GM23338 (cell line): ENCODE data around the gene CKS1B. TPM values are rescaled to one million over a fixed set of nuclear protein-coding genes. Genes with fewer than 3 reads are reported as not detected.

Experiments
- ATAC-seq: fragments of 200-7000 bp; cut with Tn5 transposase; 3 replicates; pipeline ENCODE4 v1.9.1; 2020
- DNase-seq: peaks from one replicate; pipeline ENCODE4 v3.0.0-alpha.2; 2015; ENCODE audit warnings: low spot score
- H2AFZ ChIP-seq: fragments of 200-600 bp; sonication (generic); 2 replicates; pipeline ENCODE4 v1.8.0; 2016; ENCODE audit warnings: antibody characterized with exemption, mild to moderate bottlenecking, moderate library complexity
- H3F3A ChIP-seq: fragments of 200-600 bp; sonication (generic); replicated peaks from 2 replicates; pipeline ENCODE4 v1.8.0; 2017; ENCODE audit warnings: antibody characterized with exemption, mixed run types, low read depth
- H3K27ac ChIP-seq: fragments of 200-600 bp; sonication (generic); 2 replicates; pipeline ENCODE4 v1.6.1; 2016; ENCODE audit warnings: low read depth
- H3K27me3 ChIP-seq: fragments of 200-600 bp; sonication (generic); 2 replicates; pipeline ENCODE4 v1.8.0; 2016; ENCODE audit warnings: mild to moderate bottlenecking, mixed run types, moderate library complexity; ENCODE audit not compliant: insufficient read depth
- H3K36me3 ChIP-seq: fragments of 200-600 bp; sonication (generic); 2 replicates; pipeline ENCODE4 v1.8.0; 2016; ENCODE audit warnings: mild to moderate bottlenecking; ENCODE audit not compliant: insufficient read depth
- H3K4me1 ChIP-seq: fragments of 200-600 bp; sonication (generic); 2 replicates; pipeline ENCODE4 v1.8.0; 2016; ENCODE audit warnings: mild to moderate bottlenecking, moderate library complexity; ENCODE audit not compliant: insufficient read depth
- H3K4me2 ChIP-seq: fragments of 200-600 bp; sonication (generic); 2 replicates; pipeline ENCODE4 v1.7.1; 2017; ENCODE audit warnings: mixed run types
- H3K4me3 ChIP-seq: fragments of 200-600 bp; sonication (generic); 2 replicates; pipeline ENCODE4 v1.6.1; 2016; ENCODE audit warnings: mixed run types
- H3K79me2 ChIP-seq: fragments of 200-600 bp; sonication (generic); replicated peaks from 2 replicates; pipeline ENCODE4 v1.8.0; 2017; ENCODE audit warnings: mild to moderate bottlenecking; ENCODE audit not compliant: insufficient read depth
- H3K9me2 ChIP-seq: fragments of 200-600 bp; sonication (generic); 2 replicates; pipeline ENCODE4 v1.8.0; 2017; ENCODE audit not compliant: insufficient read depth
- H4K20me1 ChIP-seq: fragments of 200-600 bp; sonication (generic); replicated peaks from 2 replicates; pipeline ENCODE4 v1.8.0; 2017; ENCODE audit warnings: mild to moderate bottlenecking; ENCODE audit not compliant: insufficient read depth
- H3K27ac Mint-ChIP-seq: 2 replicates; pipeline ENCODE4 v1.8.0; 2020; ENCODE audit warnings: inconsistent platforms, mild to moderate bottlenecking, moderate library complexity, mixed read lengths
- H3K27me3 Mint-ChIP-seq: 3 replicates; pipeline ENCODE4 v1.8.0; 2022; ENCODE audit warnings: low read depth, mild to moderate bottlenecking, moderate library complexity, mixed read lengths, inconsistent platforms; ENCODE audit not compliant: insufficient read depth, poor library complexity
- H3K36me3 Mint-ChIP-seq: 3 replicates; pipeline ENCODE4 v1.8.0; 2021; ENCODE audit warnings: low read depth, mild to moderate bottlenecking, inconsistent platforms, moderate library complexity, mixed read lengths
- H3K4me1 Mint-ChIP-seq: 3 replicates; pipeline ENCODE4 v1.8.0; 2020; ENCODE audit warnings: mild to moderate bottlenecking, inconsistent platforms, mixed read lengths
- H3K4me3 Mint-ChIP-seq: 3 replicates; pipeline ENCODE4 v1.8.0; 2021; ENCODE audit warnings: moderate library complexity, mild to moderate bottlenecking, inconsistent platforms, mixed read lengths
- H3K9me3 Mint-ChIP-seq: 3 replicates; pipeline ENCODE4 v1.8.0; 2020; ENCODE audit warnings: moderate library complexity, mild to moderate bottlenecking, inconsistent platforms, mixed read lengths
- CREB1 ChIP-seq: fragments of 250-450 bp; sonication (Bioruptor Pico); IDR thresholded peaks from 2 replicates; pipeline ENCODE4 v1.5.0; 2020; ENCODE audit warnings: low read depth, mild to moderate bottlenecking, moderate library complexity
- JUNB ChIP-seq: IDR thresholded peaks from one replicate; pipeline ENCODE4 v1.6.1; 2016; ENCODE audit warnings: antibody characterized with exemption; ENCODE audit not compliant: unreplicated experiment
- POLR2AphosphoS5 ChIP-seq: IDR thresholded peaks from 2 replicates; pipeline ENCODE4 v1.6.1; 2016; ENCODE audit warnings: antibody characterized with exemption, low read depth
- ZNF114 ChIP-seq: fragments of 250-450 bp; sonication (Bioruptor Pico); IDR thresholded peaks from 2 replicates; pipeline ENCODE4 v1.5.0; 2020; ENCODE audit warnings: mild to moderate bottlenecking, moderate library complexity
- ZNF331 ChIP-seq: fragments of 250-450 bp; sonication (Bioruptor Pico); IDR thresholded peaks from 2 replicates; pipeline ENCODE4 v1.5.0; 2020; ENCODE audit warnings: low read depth, mild to moderate bottlenecking, moderate library complexity
- polyA plus RNA-seq: library from polyadenylated mRNA; unstranded; fragments of >200 nt; fragmentation: Nextera tagmentation; extraction: Ambion mirVana; gene quantifications from 2 replicates; pipeline ENCODE4 v1.2.1, GENCODE V29; 2016
- total RNA-seq: library from RNA; depleted of rRNA; stranded (reverse); fragments of >200 nt; shearing (Covaris generic); gene quantifications from 2 replicates; pipeline ENCODE4 v1.2.3, GENCODE V29; 2014
- TF ChIP-seq, protein P1 (sequence below): fragments of 250-450 bp; sonication (Bioruptor Pico); IDR thresholded peaks from 2 replicates; pipeline ENCODE4 v1.5.0; 2020; ENCODE audit warnings: mild to moderate bottlenecking, moderate library complexity

CKS1B gene
- total and polyA plus RNA-seq, 2 experiments from 2014 or later = 296 to 617 TPM

GRCh38 chr1:155000411-155000725 lies 25.9 kb downstream of the CKS1B start:
- peaks cover 16% of the 10 kb centered on the region for H3K4me1 ChIP-seq
- peak overlapping the region; percentile 96 for H3K27ac ChIP-seq
- H4K20me1 ChIP-seq = no peaks in the 10 kb centered on the region
- H2AFZ ChIP-seq = no peak overlapping the region
- H3K36me3 ChIP-seq = no peaks in the 10 kb centered on the region
- peaks cover 16% of the 10 kb centered on the region for H3K79me2 ChIP-seq
- no peaks in the 10 kb centered on the region for H3K27me3 ChIP-seq
- H3K9me3 Mint-ChIP-seq = no peaks in the 10 kb centered on the region
- no peaks in the 10 kb centered on the region for H3K36me3 Mint-ChIP-seq
- H3K4me1 Mint-ChIP-seq = peaks cover 25% of the 10 kb centered on the region
- H3K4me3 ChIP-seq = peak overlapping the region; percentile 90
- no peaks in the 10 kb centered on the region for H3K9me2 ChIP-seq
- ATAC-seq (no peak), DNase-seq (no peak)
- H3K4me3 Mint-ChIP-seq = peak overlapping the region; percentile 90
- peak overlapping the region; percentile 90 for H3K4me2 ChIP-seq
- H3F3A ChIP-seq = peaks cover 16% of the 10 kb centered on the region
- H3K27me3 Mint-ChIP-seq = peaks cover 21% of the 10 kb centered on the region
- peak overlapping the region; percentile 99 for H3K27ac Mint-ChIP-seq
- TF ChIP-seq ZNF331 (CRISPR knock-in tag) (no peak), ZNF114 (no peak), JUNB (no peak)
- TF ChIP-seq, protein P1, sequence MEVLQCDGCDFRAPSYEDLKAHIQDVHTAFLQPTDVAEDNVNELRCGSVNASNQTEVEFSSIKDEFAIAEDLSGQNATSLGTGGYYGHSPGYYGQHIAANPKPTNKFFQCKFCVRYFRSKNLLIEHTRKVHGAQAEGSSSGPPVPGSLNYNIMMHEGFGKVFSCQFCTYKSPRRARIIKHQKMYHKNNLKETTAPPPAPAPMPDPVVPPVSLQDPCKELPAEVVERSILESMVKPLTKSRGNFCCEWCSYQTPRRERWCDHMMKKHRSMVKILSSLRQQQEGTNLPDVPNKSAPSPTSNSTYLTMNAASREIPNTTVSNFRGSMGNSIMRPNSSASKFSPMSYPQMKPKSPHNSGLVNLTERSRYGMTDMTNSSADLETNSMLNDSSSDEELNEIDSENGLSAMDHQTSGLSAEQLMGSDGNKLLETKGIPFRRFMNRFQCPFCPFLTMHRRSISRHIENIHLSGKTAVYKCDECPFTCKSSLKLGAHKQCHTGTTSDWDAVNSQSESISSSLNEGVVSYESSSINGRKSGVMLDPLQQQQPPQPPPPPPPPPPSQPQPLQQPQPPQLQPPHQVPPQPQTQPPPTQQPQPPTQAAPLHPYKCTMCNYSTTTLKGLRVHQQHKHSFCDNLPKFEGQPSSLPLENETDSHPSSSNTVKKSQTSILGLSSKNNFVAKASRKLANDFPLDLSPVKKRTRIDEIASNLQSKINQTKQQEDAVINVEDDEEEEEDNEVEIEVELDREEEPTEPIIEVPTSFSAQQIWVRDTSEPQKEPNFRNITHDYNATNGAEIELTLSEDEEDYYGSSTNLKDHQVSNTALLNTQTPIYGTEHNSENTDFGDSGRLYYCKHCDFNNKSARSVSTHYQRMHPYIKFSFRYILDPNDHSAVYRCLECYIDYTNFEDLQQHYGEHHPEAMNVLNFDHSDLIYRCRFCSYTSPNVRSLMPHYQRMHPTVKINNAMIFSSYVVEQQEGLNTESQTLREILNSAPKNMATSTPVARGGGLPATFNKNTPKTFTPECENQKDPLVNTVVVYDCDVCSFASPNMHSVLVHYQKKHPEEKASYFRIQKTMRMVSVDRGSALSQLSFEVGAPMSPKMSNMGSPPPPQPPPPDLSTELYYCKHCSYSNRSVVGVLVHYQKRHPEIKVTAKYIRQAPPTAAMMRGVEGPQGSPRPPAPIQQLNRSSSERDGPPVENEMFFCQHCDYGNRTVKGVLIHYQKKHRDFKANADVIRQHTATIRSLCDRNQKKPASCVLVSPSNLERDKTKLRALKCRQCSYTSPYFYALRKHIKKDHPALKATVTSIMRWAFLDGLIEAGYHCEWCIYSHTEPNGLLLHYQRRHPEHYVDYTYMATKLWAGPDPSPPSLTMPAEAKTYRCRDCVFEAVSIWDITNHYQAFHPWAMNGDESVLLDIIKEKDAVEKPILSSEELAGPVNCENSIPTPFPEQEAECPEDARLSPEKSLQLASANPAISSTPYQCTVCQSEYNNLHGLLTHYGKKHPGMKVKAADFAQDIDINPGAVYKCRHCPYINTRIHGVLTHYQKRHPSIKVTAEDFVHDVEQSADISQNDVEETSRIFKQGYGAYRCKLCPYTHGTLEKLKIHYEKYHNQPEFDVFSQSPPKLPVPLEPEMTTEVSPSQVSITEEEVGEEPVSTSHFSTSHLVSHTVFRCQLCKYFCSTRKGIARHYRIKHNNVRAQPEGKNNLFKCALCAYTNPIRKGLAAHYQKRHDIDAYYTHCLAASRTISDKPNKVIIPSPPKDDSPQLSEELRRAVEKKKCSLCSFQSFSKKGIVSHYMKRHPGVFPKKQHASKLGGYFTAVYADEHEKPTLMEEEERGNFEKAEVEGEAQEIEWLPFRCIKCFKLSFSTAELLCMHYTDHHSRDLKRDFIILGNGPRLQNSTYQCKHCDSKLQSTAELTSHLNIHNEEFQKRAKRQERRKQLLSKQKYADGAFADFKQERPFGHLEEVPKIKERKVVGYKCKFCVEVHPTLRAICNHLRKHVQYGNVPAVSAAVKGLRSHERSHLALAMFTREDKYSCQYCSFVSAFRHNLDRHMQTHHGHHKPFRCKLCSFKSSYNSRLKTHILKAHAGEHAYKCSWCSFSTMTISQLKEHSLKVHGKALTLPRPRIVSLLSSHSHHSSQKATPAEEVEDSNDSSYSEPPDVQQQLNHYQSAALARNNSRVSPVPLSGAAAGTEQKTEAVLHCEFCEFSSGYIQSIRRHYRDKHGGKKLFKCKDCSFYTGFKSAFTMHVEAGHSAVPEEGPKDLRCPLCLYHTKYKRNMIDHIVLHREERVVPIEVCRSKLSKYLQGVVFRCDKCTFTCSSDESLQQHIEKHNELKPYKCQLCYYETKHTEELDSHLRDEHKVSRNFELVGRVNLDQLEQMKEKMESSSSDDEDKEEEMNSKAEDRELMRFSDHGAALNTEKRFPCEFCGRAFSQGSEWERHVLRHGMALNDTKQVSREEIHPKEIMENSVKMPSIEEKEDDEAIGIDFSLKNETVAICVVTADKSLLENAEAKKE (CRISPR knock-in tag) = no peak

- Histone ChIP-seq H3K4me1 (peaks cover 18% of the 10 kb centered on the region), H3K27me3 (no peaks in the 10 kb centered on the region), H3K27ac (peak overlapping the region; percentile 95), H3K9me2 (no peaks in the 10 kb centered on the region), H2AFZ (peak overlapping the region; percentile 91; the same call in 1 of the 2 replicates), H4K20me1 (no peaks in the 10 kb centered on the region), H3K4me2 (peak overlapping the region; percentile 90), H3K79me2 (peaks cover 19% of the 10 kb centered on the region), H3K4me3 (peak overlapping the region; percentile 90), H3F3A (peaks cover 16% of the 10 kb centered on the region), H3K36me3 (no peaks in the 10 kb centered on the region)
- peak; percentile 45 for ATAC-seq
- peak; percentile 98 for DNase-seq
- Mint-ChIP-seq H3K27ac (peak overlapping the region; percentile 56; the same call in 1 of the 2 replicates), H3K27me3 (peaks cover 21% of the 10 kb centered on the region), H3K36me3 (no peaks in the 10 kb centered on the region), H3K9me3 (no peaks in the 10 kb centered on the region), H3K4me3 (peak overlapping the region; percentile 90), H3K4me1 (peaks cover 30% of the 10 kb centered on the region)
- TF ChIP-seq, protein P1 (CRISPR knock-in tag) = no peak
- TF ChIP-seq CREB1 (CRISPR knock-in tag) (peak; percentile 76), POLR2AphosphoS5 (peak; percentile 55)
Observed at GRCh38 chr1:155000726-155001424, 26.4 kb downstream of the CKS1B start.
